ENCODE data around the gene TRAPPC14. TPM values are rescaled to one million over a fixed set of nuclear protein-coding genes. Genes with fewer than 3 reads are reported as not detected.
"Not testable (repeated sequence)": the region's sequence is repeated elsewhere in the genome, so short reads cannot be mapped to it uniquely, and the experiment has no call there.

Gene TRAPPC14
- total RNA-seq, 1 experiment from 2014 or later = 14.8 TPM

- peaks cover 13% of the 10 kb centered on the region for H3K27me3 ChIP-seq (ENCODE audit: control insufficient read depth, insufficient read depth, low read length)
- H3K36me3 ChIP-seq (replicated peaks; ENCODE audit: control insufficient read depth, insufficient read depth, low read length); DNase-seq: not testable (repeated sequence)
Observed at GRCh38 chr7:100130220-100130607, 28.3 kb downstream of the TRAPPC14 start.

GRCh38 chr7:100128637-100128963 lies 29.9 kb downstream of the TRAPPC14 start:
- Histone ChIP-seq H3K4me3 (ENCODE audit: insufficient read depth, low read depth, low read length) (no peak overlapping the region; the same call in 1 of the 2 replicates), H3K36me3 (replicated peaks; ENCODE audit: control insufficient read depth, insufficient read depth, low read length) (no peaks in the 10 kb centered on the region; the same call in none of the 2 replicates), H3K27me3 (ENCODE audit: control insufficient read depth, insufficient read depth, low read length) (peaks cover 13% of the 10 kb centered on the region)
- no peak for DNase-seq

More at GRCh38 chr7:100130220-100130607, 28.3 kb downstream of the TRAPPC14 start:
- H3K4me3 ChIP-seq (ENCODE audit: insufficient read depth, low read depth, low read length) = not testable (repeated sequence)

GRCh38 chr7:100127866-100128636 lies 30.5 kb downstream of the TRAPPC14 start:
- H3K36me3 ChIP-seq (replicated peaks; ENCODE audit: control insufficient read depth, insufficient read depth, low read length) = no peaks in the 10 kb centered on the region; the same call in none of the 2 replicates
- peak overlapping the region; percentile 86 for H3K4me3 ChIP-seq (ENCODE audit: insufficient read depth, low read depth, low read length)
- H3K27me3 ChIP-seq (ENCODE audit: control insufficient read depth, insufficient read depth, low read length) = peaks cover 13% of the 10 kb centered on the region
- DNase-seq = peak; percentile 73

GRCh38 chr7:100126931-100127865 lies 31.3 kb downstream of the TRAPPC14 start, which contains the start of gene MBLAC1:
MBLAC1 (plus strand) TSS chr7:100126967; CDS start chr7:100127396, 429 bp downstream.
- Histone ChIP-seq H3K4me3 (ENCODE audit: insufficient read depth, low read depth, low read length) (peak within 1 kb of the TSS; percentile 86), H3K36me3 (replicated peaks; ENCODE audit: control insufficient read depth, insufficient read depth, low read length) (no peaks in the 10 kb centered on the region; the same call in none of the 2 replicates), H3K27me3 (ENCODE audit: control insufficient read depth, insufficient read depth, low read length) (peaks cover 13% of the 10 kb centered on the region)
- DNase-seq = peak; percentile 98

- H3K36me3 ChIP-seq (replicated peaks; ENCODE audit: control insufficient read depth, insufficient read depth, low read length) = no peaks in the 10 kb centered on the region; the same call in none of the 2 replicates
- H3K4me3 ChIP-seq (ENCODE audit: insufficient read depth, low read depth, low read length) = peak overlapping the region; percentile 86
- DNase-seq = no peak
Observed at GRCh38 chr7:100126239-100126930, 32.1 kb downstream of the TRAPPC14 start.

GRCh38 chr7:100124301-100125230 lies 34.0 kb downstream of the TRAPPC14 start:
- Histone ChIP-seq H3K4me3 (ENCODE audit: insufficient read depth, low read depth, low read length) (no peak overlapping the region), H3K36me3 (replicated peaks; ENCODE audit: control insufficient read depth, insufficient read depth, low read length) (no peaks in the 10 kb centered on the region; the same call in none of the 2 replicates), H3K27me3 (ENCODE audit: control insufficient read depth, insufficient read depth, low read length) (peaks cover 13% of the 10 kb centered on the region)
- DNase-seq = peak; percentile 14

More at GRCh38 chr7:100126239-100126930, 32.1 kb downstream of the TRAPPC14 start:
- H3K27me3 ChIP-seq (ENCODE audit: control insufficient read depth, insufficient read depth, low read length) = peaks cover 13% of the 10 kb centered on the region

GRCh38 chr7:100122568-100122967 lies 36.0 kb downstream of the TRAPPC14 start:
- H3K36me3 ChIP-seq (replicated peaks; ENCODE audit: control insufficient read depth, insufficient read depth, low read length) = no peaks in the 10 kb centered on the region; the same call in none of the 2 replicates
- DNase-seq = peak; percentile 14
- peaks cover 1% of the 10 kb centered on the region; the same call in 1 of the 2 replicates for H3K27me3 ChIP-seq (ENCODE audit: control insufficient read depth, insufficient read depth, low read length)
- H3K4me3 ChIP-seq (ENCODE audit: insufficient read depth, low read depth, low read length) = no peak overlapping the region

DNA sequence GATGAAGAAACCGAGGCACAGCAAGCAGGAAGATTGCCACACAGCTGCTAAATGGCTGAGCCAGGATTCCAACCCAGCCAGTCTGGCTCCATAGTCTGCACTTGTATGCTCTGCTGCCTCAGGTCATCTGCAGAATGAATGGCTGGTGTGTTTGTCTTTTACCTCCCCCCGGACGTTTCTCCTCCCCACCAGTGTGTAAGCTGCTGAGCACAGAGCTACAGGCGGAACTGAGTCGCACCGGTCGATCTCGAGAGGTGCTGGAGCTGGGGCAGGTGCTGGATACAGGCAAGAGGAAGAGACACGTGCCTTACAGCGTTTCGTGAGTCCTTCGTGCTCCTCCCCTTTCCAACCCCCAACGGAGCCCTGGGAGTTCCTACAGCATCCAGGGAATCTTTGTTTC lies 36.5 kb downstream of the TRAPPC14 start:
- no peak overlapping the region for H3K4me3 ChIP-seq (ENCODE audit: insufficient read depth, low read depth, low read length)
- H3K36me3 ChIP-seq (replicated peaks; ENCODE audit: control insufficient read depth, insufficient read depth, low read length) = no peaks in the 10 kb centered on the region; the same call in none of the 2 replicates
- peak; percentile 41 for DNase-seq
- H3K27me3 ChIP-seq (ENCODE audit: control insufficient read depth, insufficient read depth, low read length) = no peaks in the 10 kb centered on the region

DNA sequence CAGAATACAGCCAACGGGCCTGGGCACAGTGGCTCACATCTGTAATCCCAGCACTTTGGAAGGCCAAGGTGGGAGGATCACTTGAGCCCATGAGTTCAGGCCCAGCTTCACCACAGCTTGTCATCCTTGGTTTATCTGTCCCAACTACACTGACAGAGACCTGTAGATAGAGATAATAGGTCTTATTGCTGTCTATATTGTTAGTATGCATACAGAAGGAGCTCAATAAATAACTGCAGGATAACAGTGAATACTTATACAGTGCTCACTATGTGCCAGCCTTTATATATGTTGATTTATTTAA lies 37.8 kb downstream of the TRAPPC14 start:
- peak; percentile 9 for DNase-seq
- Histone ChIP-seq H3K27me3 (ENCODE audit: control insufficient read depth, insufficient read depth, low read length) (no peaks in the 10 kb centered on the region), H3K36me3 (replicated peaks; ENCODE audit: control insufficient read depth, insufficient read depth, low read length) (no peaks in the 10 kb centered on the region; the same call in none of the 2 replicates), H3K4me3 (ENCODE audit: insufficient read depth, low read depth, low read length) (no peak overlapping the region)

- H3K27me3 ChIP-seq (ENCODE audit: control insufficient read depth, insufficient read depth, low read length) = no peaks in the 10 kb centered on the region
- no peaks in the 10 kb centered on the region; the same call in none of the 2 replicates for H3K36me3 ChIP-seq (replicated peaks; ENCODE audit: control insufficient read depth, insufficient read depth, low read length)
- DNase-seq = peak; percentile 83
- H3K4me3 ChIP-seq (ENCODE audit: insufficient read depth, low read depth, low read length) = peak overlapping the region; percentile 89
Observed at GRCh38 chr7:100119970-100120732, 38.4 kb downstream of the TRAPPC14 start.

GRCh38 chr7:100119072-100119969 lies 39.2 kb downstream of the TRAPPC14 start, which contains the start of the genes CNPY4 and TAF6:
CNPY4 (plus strand) TSS chr7:100119634; CDS start chr7:100119745, 111 bp downstream.
TAF6 (minus strand) TSS chr7:100119358; CDS start chr7:100114209, 5,149 bp downstream.
- H3K4me3 ChIP-seq (ENCODE audit: insufficient read depth, low read depth, low read length) = peak within 1 kb of the TSS; percentile 89
- peak; percentile 99 for DNase-seq
- H3K27me3 ChIP-seq (ENCODE audit: control insufficient read depth, insufficient read depth, low read length) = no peaks in the 10 kb centered on the region
- no peaks in the 10 kb centered on the region; the same call in 1 of the 2 replicates for H3K36me3 ChIP-seq (replicated peaks; ENCODE audit: control insufficient read depth, insufficient read depth, low read length)

Measured in H7 (cell line).